ENCODE results near the gene DPYSL3. TPM values are rescaled to one million over a fixed set of nuclear protein-coding genes. Genes with fewer than 3 reads are reported as not detected.

The DPYSL3 gene
- total and polyA plus RNA-seq, 7 experiments from 2014 or later, result 0.08 to 1.2 (median 0.11) TPM; not detected in 4

- Mint-ChIP-seq H3K9me3 (peaks cover 0 to 11% (median 2%) of the 10 kb centered on the region in 11 donors), H3K36me3 (no peaks in the 10 kb centered on the region), H3K4me3 (no peak overlapping the region), H3K4me1 (no peaks in the 10 kb centered on the region), H3K27ac (no peak overlapping the region), H3K27me3 (peaks cover 20 to 25% (median 24%) of the 10 kb centered on the region in 5 donors)
- POLR2A ChIA-PET, result no interaction called here
- no peak for DNase-seq
- ATAC-seq, result no peak
- H3K27me3 ChIP-seq (ENCODE audit: control insufficient read depth in 2 of 2, insufficient read depth in 2 of 2, low read length in 2 of 2), result no peaks in the 10 kb centered on the region
- intact Hi-C loops (cut with micrococcal nuclease), result no loop called here
- no peaks in the 10 kb centered on the region for H3K36me3 ChIP-seq (ENCODE audit: control insufficient read depth in 2 of 3, insufficient read depth in 3 of 3, low read length in 3 of 3)
- H3K27ac ChIP-seq (ENCODE audit: low read depth, low read length), result no peak overlapping the region
- H3K4me1 ChIP-seq (ENCODE audit: control insufficient read depth in 2 of 2, insufficient read depth in 2 of 2, low read length in 2 of 2), result no peaks in the 10 kb centered on the region
- H3K4me3 ChIP-seq (ENCODE audit: low read length), result no peak overlapping the region
- H3K9me3 ChIP-seq (ENCODE audit: control insufficient read depth in 2 of 3, low read length in 3 of 3), result no peaks in the 10 kb centered on the region
- CTCF ChIA-PET, result no interaction called here
These were observed 5.3 kb downstream of the DPYSL3 start for GRCh38 chr5:147504535-147504934.

GRCh38 chr5:147504011-147504410 lies 5.9 kb downstream of the DPYSL3 start:
- H3K27ac ChIP-seq (ENCODE audit: low read depth, low read length), result no peak overlapping the region
- H3K4me3 ChIP-seq (ENCODE audit: low read length), result no peak overlapping the region
- no peaks in the 10 kb centered on the region for H3K9me3 ChIP-seq (ENCODE audit: control insufficient read depth in 2 of 3, low read length in 3 of 3)
- Mint-ChIP-seq H3K4me3 (no peak overlapping the region), H3K27ac (no peak overlapping the region), H3K4me1 (no peaks in the 10 kb centered on the region), H3K27me3 (peaks cover 19 to 24% (median 22%) of the 10 kb centered on the region in 5 donors), H3K36me3 (no peaks in the 10 kb centered on the region), H3K9me3 (peaks cover 0 to 11% (median 2%) of the 10 kb centered on the region in 11 donors)
- no peaks in the 10 kb centered on the region for H3K36me3 ChIP-seq (ENCODE audit: control insufficient read depth in 2 of 3, insufficient read depth in 3 of 3, low read length in 3 of 3)
- no peak for DNase-seq
- POLR2A ChIA-PET, result no interaction called here
- no peaks in the 10 kb centered on the region for H3K4me1 ChIP-seq (ENCODE audit: control insufficient read depth in 2 of 2, insufficient read depth in 2 of 2, low read length in 2 of 2)
- no peaks in the 10 kb centered on the region for H3K27me3 ChIP-seq (ENCODE audit: control insufficient read depth in 2 of 2, insufficient read depth in 2 of 2, low read length in 2 of 2)
- no peak for ATAC-seq
- CTCF ChIA-PET, result no interaction called here
- intact Hi-C loops (cut with micrococcal nuclease), result no loop called here

- intact Hi-C loops (cut with micrococcal nuclease), result no loop called here
- no peak overlapping the region for H3K27ac ChIP-seq (ENCODE audit: low read depth, low read length)
- Mint-ChIP-seq H3K27ac (no peak overlapping the region), H3K36me3 (no peaks in the 10 kb centered on the region), H3K4me1 (no peaks in the 10 kb centered on the region), H3K9me3 (peaks cover 0 to 10% (median 3%) of the 10 kb centered on the region in 11 donors), H3K27me3 (peaks cover 0 to 18% (median 14%) of the 10 kb centered on the region in 5 donors), H3K4me3 (no peak overlapping the region)
- no peaks in the 10 kb centered on the region for H3K9me3 ChIP-seq (ENCODE audit: control insufficient read depth in 2 of 3, low read length in 3 of 3)
- H3K36me3 ChIP-seq (ENCODE audit: control insufficient read depth in 2 of 3, insufficient read depth in 3 of 3, low read length in 3 of 3), result no peaks in the 10 kb centered on the region
- CTCF ChIA-PET, result no interaction called here
- no peak for DNase-seq
- POLR2A ChIA-PET, result no interaction called here
- no peak overlapping the region for H3K4me3 ChIP-seq (ENCODE audit: low read length)
- H3K27me3 ChIP-seq (ENCODE audit: control insufficient read depth in 2 of 2, insufficient read depth in 2 of 2, low read length in 2 of 2), result no peaks in the 10 kb centered on the region
- H3K4me1 ChIP-seq (ENCODE audit: control insufficient read depth in 2 of 2, insufficient read depth in 2 of 2, low read length in 2 of 2), result no peaks in the 10 kb centered on the region
- no peak for ATAC-seq
These were observed 18.9 kb downstream of the DPYSL3 start for GRCh38 chr5:147490989-147491388.

- no peak for ATAC-seq
- no peaks in the 10 kb centered on the region for H3K36me3 Mint-ChIP-seq
- no peak for DNase-seq
- H3K27me3 ChIP-seq (ENCODE audit: control insufficient read depth in 2 of 2, insufficient read depth in 2 of 2, low read length in 2 of 2), result no peaks in the 10 kb centered on the region
- H3K27ac Mint-ChIP-seq, result no peak overlapping the region
- ChIA-PET POLR2A (no interaction called here), CTCF (no interaction called here)
- intact Hi-C loops (cut with micrococcal nuclease), result no loop called here
- no peak overlapping the region for H3K27ac ChIP-seq (ENCODE audit: low read depth, low read length)
- no peaks in the 10 kb centered on the region for H3K36me3 ChIP-seq (ENCODE audit: control insufficient read depth in 2 of 3, insufficient read depth in 3 of 3, low read length in 3 of 3)
- no peak overlapping the region for H3K4me3 Mint-ChIP-seq
- H3K9me3 ChIP-seq (ENCODE audit: control insufficient read depth in 2 of 3, low read length in 3 of 3), result no peaks in the 10 kb centered on the region
- peaks cover 0 to 2% (median 0%) of the 10 kb centered on the region in 7 donors for H3K4me1 Mint-ChIP-seq
- H3K9me3 Mint-ChIP-seq, result peaks cover 0 to 6% (median 3%) of the 10 kb centered on the region in 11 donors
- no peaks in the 10 kb centered on the region for H3K4me1 ChIP-seq (ENCODE audit: control insufficient read depth in 2 of 2, insufficient read depth in 2 of 2, low read length in 2 of 2)
- peaks cover 0 to 24% (median 18%) of the 10 kb centered on the region in 5 donors for H3K27me3 Mint-ChIP-seq
- H3K4me3 ChIP-seq (ENCODE audit: low read length), result no peak overlapping the region
These were observed 22.7 kb downstream of the DPYSL3 start for GRCh38 chr5:147487031-147487750.

- Histone ChIP-seq H3K27ac (ENCODE audit: low read depth, low read length) (no peak overlapping the region), H3K27me3 (ENCODE audit: control insufficient read depth in 2 of 2, insufficient read depth in 2 of 2, low read length in 2 of 2) (no peaks in the 10 kb centered on the region), H3K4me1 (ENCODE audit: control insufficient read depth in 2 of 2, insufficient read depth in 2 of 2, low read length in 2 of 2) (no peaks in the 10 kb centered on the region), H3K9me3 (ENCODE audit: control insufficient read depth in 2 of 3, low read length in 3 of 3) (no peaks in the 10 kb centered on the region), H3K36me3 (ENCODE audit: control insufficient read depth in 2 of 3, insufficient read depth in 3 of 3, low read length in 3 of 3) (no peaks in the 10 kb centered on the region), H3K4me3 (ENCODE audit: low read length) (no peak overlapping the region)
- Mint-ChIP-seq H3K27me3 (peaks cover 0 to 24% (median 18%) of the 10 kb centered on the region in 5 donors), H3K27ac (no peak overlapping the region), H3K36me3 (no peaks in the 10 kb centered on the region), H3K4me1 (peaks cover 0 to 2% (median 0%) of the 10 kb centered on the region in 7 donors), H3K4me3 (no peak overlapping the region), H3K9me3 (peaks cover 0 to 6% (median 3%) of the 10 kb centered on the region in 11 donors)
- ChIA-PET POLR2A (no interaction called here), CTCF (no interaction called here)
- ATAC-seq, result no peak
- no peak for DNase-seq
- intact Hi-C loops (cut with micrococcal nuclease), result no loop called here
These were observed 24.1 kb downstream of the DPYSL3 start for GRCh38 chr5:147485814-147486213.

- peaks cover 0 to 6% (median 2%) of the 10 kb centered on the region in 11 donors for H3K9me3 Mint-ChIP-seq
- no peaks in the 10 kb centered on the region for H3K36me3 Mint-ChIP-seq
- Histone ChIP-seq H3K4me1 (ENCODE audit: control insufficient read depth in 2 of 2, insufficient read depth in 2 of 2, low read length in 2 of 2) (no peaks in the 10 kb centered on the region), H3K4me3 (ENCODE audit: low read length) (no peak overlapping the region), H3K36me3 (ENCODE audit: control insufficient read depth in 2 of 3, insufficient read depth in 3 of 3, low read length in 3 of 3) (no peaks in the 10 kb centered on the region), H3K27ac (ENCODE audit: low read depth, low read length) (no peak overlapping the region), H3K27me3 (ENCODE audit: control insufficient read depth in 2 of 2, insufficient read depth in 2 of 2, low read length in 2 of 2) (no peaks in the 10 kb centered on the region), H3K9me3 (ENCODE audit: control insufficient read depth in 2 of 3, low read length in 3 of 3) (no peaks in the 10 kb centered on the region)
- no peak for DNase-seq
- ATAC-seq, result no peak
- intact Hi-C loops (cut with micrococcal nuclease), result no loop called here
- H3K4me3 Mint-ChIP-seq, result no peak overlapping the region
- no peak overlapping the region for H3K27ac Mint-ChIP-seq
- peaks cover 0 to 28% (median 16%) of the 10 kb centered on the region in 5 donors for H3K27me3 Mint-ChIP-seq
- peaks cover 0 to 5% (median 0%) of the 10 kb centered on the region in 7 donors for H3K4me1 Mint-ChIP-seq
- ChIA-PET POLR2A (no interaction called here), CTCF (no interaction called here)
These were observed 24.8 kb downstream of the DPYSL3 start for GRCh38 chr5:147485046-147485445.

- ChIA-PET CTCF (no interaction called here), POLR2A (no interaction called here)
- H3K27me3 Mint-ChIP-seq, result peaks cover 0 to 32% (median 15%) of the 10 kb centered on the region in 5 donors
- Histone ChIP-seq H3K4me3 (ENCODE audit: low read length) (no peak overlapping the region), H3K27me3 (ENCODE audit: control insufficient read depth in 2 of 2, insufficient read depth in 2 of 2, low read length in 2 of 2) (no peaks in the 10 kb centered on the region), H3K36me3 (ENCODE audit: control insufficient read depth in 2 of 3, insufficient read depth in 3 of 3, low read length in 3 of 3) (no peaks in the 10 kb centered on the region), H3K9me3 (ENCODE audit: control insufficient read depth in 2 of 3, low read length in 3 of 3) (no peaks in the 10 kb centered on the region), H3K4me1 (ENCODE audit: control insufficient read depth in 2 of 2, insufficient read depth in 2 of 2, low read length in 2 of 2) (no peaks in the 10 kb centered on the region), H3K27ac (ENCODE audit: low read depth, low read length) (no peak overlapping the region)
- no peak overlapping the region for H3K27ac Mint-ChIP-seq
- H3K4me1 Mint-ChIP-seq, result peaks cover 0 to 5% (median 0%) of the 10 kb centered on the region in 7 donors
- intact Hi-C loops (cut with micrococcal nuclease), result no loop called here
- H3K4me3 Mint-ChIP-seq, result no peak overlapping the region
- ATAC-seq (no peak), DNase-seq (no peak)
- no peaks in the 10 kb centered on the region for H3K36me3 Mint-ChIP-seq
- H3K9me3 Mint-ChIP-seq, result peaks cover 0 to 6% (median 2%) of the 10 kb centered on the region in 11 donors
These were observed 25.2 kb downstream of the DPYSL3 start for GRCh38 chr5:147484708-147485020.

All from naive thymus-derived CD4-positive, alpha-beta T cell (primary cell).